Mucosa of descending colon (tissue), 3 donors: ENCODE measurements around the gene MYLK. TPM values are rescaled to one million over a fixed set of nuclear protein-coding genes. Genes with fewer than 3 reads are reported as not detected.
A peak's percentile ranks its signal among the peaks of the same experiment; 100 is the strongest.

Experiments
- ATAC-seq: fragments of 200-7000 bp; cut with Tn5 transposase; one replicate; pipeline ENCODE4 v1.9.1; 2020; ENCODE audit warnings: mild to moderate bottlenecking, moderate library complexity
- DNase-seq, 3 donors: peaks; one replicate each; pipeline ENCODE4 v3.0.0-alpha.2; 2020
- H3K36me3 ChIP-seq: fragments of 200-600 bp; one replicate; pipeline ENCODE4 v1.8.0; 2021; ENCODE audit warnings: low read depth, mild to moderate bottlenecking
- H3K4me1 ChIP-seq: fragments of 200-600 bp; one replicate; pipeline ENCODE4 v1.8.0; 2021; ENCODE audit warnings: low read depth, mild to moderate bottlenecking
- H3K4me3 ChIP-seq: fragments of 200-600 bp; one replicate; pipeline ENCODE4 v1.8.0; 2021; ENCODE audit warnings: mild to moderate bottlenecking
- H3K9me3 ChIP-seq: fragments of 200-600 bp; one replicate; pipeline ENCODE4 v1.8.0; 2021; ENCODE audit warnings: mild to moderate bottlenecking
- CTCF ChIP-seq: fragments of 200-600 bp; IDR thresholded peaks from one replicate; pipeline ENCODE4 v1.8.0; 2022; ENCODE audit warnings: antibody characterized with exemption, mild to moderate bottlenecking
- intact Hi-C, 2 donors: fragments of 100-400 bp; cut with DNase I in 1 of 2; cut with micrococcal nuclease in 1 of 2; formaldehyde crosslinking; loops; one replicate each; pipeline versions ENCODE4 v1.11.0 to v1.11.1; 2022; cut with DNase I, micrococcal nuclease
- total RNA-seq, 3 donors: library from RNA; stranded (reverse); fragmentation: NEBNext Ultra II Directional in 2 of 3; extraction: Animal tissue kit (Norgen Biotek cat#: 25700) in 2 of 3; gene quantifications; one replicate each; pipeline versions ENCODE4 v1.2.1 to v1.2.4, GENCODE V29; 2021 to 2023
- donor health status: DM: no; HTN: no; CAD: no; lungs with moderate emphysema.
- donor health status: DM: no; HTN: no; CAD: no.
- donor health status: DM: no; HTN: yes; CAD: no.

MYLK gene
- total RNA-seq, 3 donors from 2014 or later, result 157 to 1,614 (median 175) TPM

DNA sequence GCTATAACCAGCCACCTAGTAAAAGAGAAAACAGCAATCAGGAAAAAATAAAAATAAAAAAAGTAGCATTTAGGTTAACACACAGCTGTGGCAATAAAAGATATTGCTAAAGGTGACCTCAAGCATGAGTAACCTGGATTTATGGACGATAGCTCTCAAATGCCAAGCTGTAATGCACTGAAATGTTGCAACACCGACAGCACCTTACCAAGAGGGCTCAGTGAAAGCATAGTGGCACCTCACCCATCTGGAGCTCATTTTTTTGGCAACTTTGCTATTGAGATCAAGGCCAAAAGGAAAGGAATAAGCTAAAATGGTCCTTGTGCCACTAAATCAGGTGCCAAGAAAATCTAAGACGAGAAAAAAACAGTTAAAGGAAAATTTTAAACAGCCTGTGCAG, 301.8 kb downstream of the MYLK start:
- ATAC-seq (peak; percentile 9), DNase-seq (peak in 1 of 3 donors; percentile 17)
- Histone ChIP-seq H3K9me3 (no peaks in the 10 kb centered on the region), H3K4me1 (peaks cover 13% of the 10 kb centered on the region), H3K36me3 (no peaks in the 10 kb centered on the region), H3K4me3 (no peak overlapping the region)
- no peak for TF ChIP-seq CTCF
- intact Hi-C loops, result no loop called here

DNA sequence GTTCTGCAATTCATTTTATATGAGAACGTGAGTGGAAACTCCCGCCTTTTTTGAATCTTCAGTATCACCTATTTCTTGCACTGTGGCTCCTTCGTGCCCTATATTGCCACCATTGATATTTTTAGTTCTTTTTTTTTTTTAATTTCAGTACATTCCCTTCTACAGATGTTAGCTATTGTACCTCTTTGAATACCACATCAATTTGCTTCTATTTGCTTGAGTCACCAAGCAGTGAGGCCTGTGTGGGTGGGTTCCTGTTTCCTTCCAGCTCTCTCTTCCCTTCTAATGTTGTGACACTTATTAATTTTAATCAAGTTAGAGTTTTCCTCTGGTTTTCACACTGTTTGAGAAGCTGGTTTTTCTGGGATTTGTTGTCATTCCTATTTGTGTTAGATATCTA, 308.0 kb downstream of the MYLK start:
- no peak for TF ChIP-seq CTCF
- peaks cover 4% of the 10 kb centered on the region for H3K36me3 ChIP-seq
- no peaks in the 10 kb centered on the region for H3K9me3 ChIP-seq
- no peak for DNase-seq
- intact Hi-C loops, result no loop called here
- no peaks in the 10 kb centered on the region for H3K4me1 ChIP-seq
- H3K4me3 ChIP-seq, result no peak overlapping the region
- ATAC-seq, result no peak

DNA sequence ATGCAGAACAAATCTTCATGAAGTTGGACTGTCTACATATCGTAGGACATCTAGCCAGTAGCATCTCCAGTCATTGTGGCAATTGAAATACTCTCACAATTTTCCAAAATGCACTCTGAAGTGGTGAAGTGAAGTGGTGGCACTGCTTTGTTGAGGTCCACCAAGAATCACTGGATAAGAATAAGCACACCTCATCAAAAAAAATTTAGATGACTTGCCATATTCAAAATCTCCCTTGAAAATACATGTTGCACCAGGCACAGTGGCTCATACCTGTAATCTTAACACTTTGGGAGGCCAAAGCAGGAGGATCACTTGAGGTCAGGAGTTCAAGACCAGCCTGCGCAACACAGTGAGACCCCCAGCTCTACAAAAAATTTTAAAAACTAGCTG, 312.2 kb downstream of the MYLK start:
- no peaks in the 10 kb centered on the region for H3K9me3 ChIP-seq
- H3K4me1 ChIP-seq, result no peaks in the 10 kb centered on the region
- peaks cover 4% of the 10 kb centered on the region for H3K36me3 ChIP-seq
- H3K4me3 ChIP-seq, result no peak overlapping the region
- no peak for TF ChIP-seq CTCF
- ATAC-seq, result no peak
- intact Hi-C loops, result no loop called here
- no peak for DNase-seq

DNA sequence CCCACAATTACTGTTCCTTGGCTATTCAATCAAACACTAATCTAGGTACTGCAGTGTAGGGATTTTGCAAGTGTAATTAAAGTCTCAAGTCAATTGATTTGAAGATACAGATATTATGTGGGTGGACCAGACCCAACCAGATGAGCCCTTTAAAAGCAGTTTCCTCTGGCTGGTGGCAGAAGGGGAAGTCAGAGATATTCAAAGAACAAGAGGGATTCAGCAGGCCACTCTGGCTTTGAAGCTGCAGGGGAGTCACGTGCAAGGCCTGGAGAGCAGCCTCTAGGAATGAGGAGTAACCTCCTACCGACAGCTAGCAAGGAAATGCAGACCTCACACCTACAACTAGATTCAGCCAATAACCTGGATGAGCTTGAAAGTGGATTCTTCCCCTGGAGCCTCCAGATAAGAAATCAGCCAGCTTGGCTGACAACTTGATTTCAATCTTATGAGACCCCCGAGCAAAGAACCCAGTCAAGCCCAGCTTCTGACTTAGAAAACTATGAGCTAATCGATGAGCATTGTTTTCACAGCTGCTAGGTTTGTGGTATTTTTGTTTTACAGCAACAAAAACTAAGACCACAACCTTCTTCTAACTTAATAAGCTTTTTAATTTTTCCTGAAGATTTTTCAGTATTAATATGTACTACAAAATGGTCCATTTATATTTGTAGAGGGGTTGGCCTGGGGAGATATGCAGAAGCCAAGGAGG, 312.7 kb downstream of the MYLK start:
- ATAC-seq (no peak), DNase-seq (no peak)
- Histone ChIP-seq H3K4me3 (no peak overlapping the region), H3K9me3 (no peaks in the 10 kb centered on the region), H3K36me3 (peaks cover 4% of the 10 kb centered on the region), H3K4me1 (no peaks in the 10 kb centered on the region)
- intact Hi-C loops, result no loop called here
- TF ChIP-seq CTCF, result no peak

- Histone ChIP-seq H3K9me3 (no peaks in the 10 kb centered on the region), H3K4me3 (no peak overlapping the region), H3K36me3 (no peaks in the 10 kb centered on the region), H3K4me1 (no peaks in the 10 kb centered on the region)
- DNase-seq, result no peak
- intact Hi-C loops, result no loop called here
- no peak for ATAC-seq
- no peak for TF ChIP-seq CTCF
These were observed 315.3 kb downstream of the MYLK start for GRCh38 chr3:123568875-123569274.

- ATAC-seq (no peak), DNase-seq (no peak)
- Histone ChIP-seq H3K4me1 (no peaks in the 10 kb centered on the region), H3K9me3 (no peaks in the 10 kb centered on the region), H3K4me3 (no peak overlapping the region), H3K36me3 (no peaks in the 10 kb centered on the region)
- intact Hi-C loops, result no loop called here
- TF ChIP-seq CTCF, result no peak
These were observed 316.1 kb downstream of the MYLK start for GRCh38 chr3:123568034-123568433.
